AG09309 (cell line): ENCODE results near the gene ELAVL1.

Source experiments
- DNase-seq: peaks from one replicate; pipeline ENCODE4 v3.0.0-alpha.2; 2010; ENCODE audit warnings: low read depth
- H3K4me3 ChIP-seq: 2 replicates; pipeline ENCODE4 v1.5.1; 2011; ENCODE audit warnings: mild to moderate bottlenecking, low read depth, low read length, moderate library complexity; ENCODE audit not compliant: control insufficient read depth
- TF ChIP-seq, protein P1 (sequence below): IDR thresholded peaks from 2 replicates; pipeline ENCODE4 v1.5.1; 2011; ENCODE audit warnings: mild to moderate bottlenecking, low read depth, low read length, inconsistent platforms; ENCODE audit not compliant: insufficient read depth, control insufficient read depth; ENCODE audit errors: missing control alignments

The ELAVL1 gene

DNA sequence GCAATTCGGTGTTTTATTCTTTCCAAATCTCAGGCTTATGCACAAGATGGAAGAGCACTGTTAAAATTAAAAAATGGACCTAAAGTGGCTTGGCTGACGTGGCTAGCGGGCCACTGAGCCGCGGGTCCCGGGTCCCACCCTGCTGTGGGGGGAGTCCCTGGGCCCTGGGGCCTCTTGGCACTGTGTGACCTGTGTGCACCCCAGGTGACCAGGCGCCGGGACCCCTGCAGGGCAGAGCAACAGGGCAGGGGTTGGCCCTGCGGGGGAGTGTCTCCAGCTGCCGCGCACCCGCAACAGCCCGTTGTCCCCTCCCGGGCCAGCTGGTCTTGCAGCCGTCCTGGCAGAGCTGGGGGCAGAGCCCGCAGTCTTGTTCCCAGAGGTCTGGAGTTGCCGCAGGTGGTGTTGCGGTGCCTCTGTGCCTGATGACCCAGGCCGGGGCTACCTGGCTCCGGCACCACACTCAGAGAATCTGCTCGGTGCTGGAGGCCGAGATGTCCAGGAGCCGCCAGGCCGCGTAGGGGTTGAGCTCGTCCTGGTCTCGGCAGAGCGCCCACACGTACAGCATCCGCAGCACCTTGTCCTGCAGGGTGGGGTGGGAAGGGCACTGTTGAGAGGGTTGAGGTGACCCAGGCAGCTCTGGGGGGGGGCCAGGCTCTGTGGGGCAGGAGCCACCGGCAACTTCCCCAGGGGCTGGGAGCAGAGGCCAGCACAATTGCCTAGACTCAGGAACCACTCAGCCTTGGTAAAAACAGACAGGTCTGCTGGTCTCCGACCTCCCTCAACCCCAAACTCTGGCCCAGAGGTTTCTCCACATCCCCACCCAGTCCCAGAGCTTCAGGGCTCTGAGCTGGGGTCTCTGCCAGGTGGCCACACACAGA is 78.5 kb downstream of the ELAVL1 start:
- TF ChIP-seq, protein P1, sequence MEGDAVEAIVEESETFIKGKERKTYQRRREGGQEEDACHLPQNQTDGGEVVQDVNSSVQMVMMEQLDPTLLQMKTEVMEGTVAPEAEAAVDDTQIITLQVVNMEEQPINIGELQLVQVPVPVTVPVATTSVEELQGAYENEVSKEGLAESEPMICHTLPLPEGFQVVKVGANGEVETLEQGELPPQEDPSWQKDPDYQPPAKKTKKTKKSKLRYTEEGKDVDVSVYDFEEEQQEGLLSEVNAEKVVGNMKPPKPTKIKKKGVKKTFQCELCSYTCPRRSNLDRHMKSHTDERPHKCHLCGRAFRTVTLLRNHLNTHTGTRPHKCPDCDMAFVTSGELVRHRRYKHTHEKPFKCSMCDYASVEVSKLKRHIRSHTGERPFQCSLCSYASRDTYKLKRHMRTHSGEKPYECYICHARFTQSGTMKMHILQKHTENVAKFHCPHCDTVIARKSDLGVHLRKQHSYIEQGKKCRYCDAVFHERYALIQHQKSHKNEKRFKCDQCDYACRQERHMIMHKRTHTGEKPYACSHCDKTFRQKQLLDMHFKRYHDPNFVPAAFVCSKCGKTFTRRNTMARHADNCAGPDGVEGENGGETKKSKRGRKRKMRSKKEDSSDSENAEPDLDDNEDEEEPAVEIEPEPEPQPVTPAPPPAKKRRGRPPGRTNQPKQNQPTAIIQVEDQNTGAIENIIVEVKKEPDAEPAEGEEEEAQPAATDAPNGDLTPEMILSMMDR, result no peak
- H3K4me3 ChIP-seq, result no peak overlapping the region
- DNase-seq, result no peak

DNA sequence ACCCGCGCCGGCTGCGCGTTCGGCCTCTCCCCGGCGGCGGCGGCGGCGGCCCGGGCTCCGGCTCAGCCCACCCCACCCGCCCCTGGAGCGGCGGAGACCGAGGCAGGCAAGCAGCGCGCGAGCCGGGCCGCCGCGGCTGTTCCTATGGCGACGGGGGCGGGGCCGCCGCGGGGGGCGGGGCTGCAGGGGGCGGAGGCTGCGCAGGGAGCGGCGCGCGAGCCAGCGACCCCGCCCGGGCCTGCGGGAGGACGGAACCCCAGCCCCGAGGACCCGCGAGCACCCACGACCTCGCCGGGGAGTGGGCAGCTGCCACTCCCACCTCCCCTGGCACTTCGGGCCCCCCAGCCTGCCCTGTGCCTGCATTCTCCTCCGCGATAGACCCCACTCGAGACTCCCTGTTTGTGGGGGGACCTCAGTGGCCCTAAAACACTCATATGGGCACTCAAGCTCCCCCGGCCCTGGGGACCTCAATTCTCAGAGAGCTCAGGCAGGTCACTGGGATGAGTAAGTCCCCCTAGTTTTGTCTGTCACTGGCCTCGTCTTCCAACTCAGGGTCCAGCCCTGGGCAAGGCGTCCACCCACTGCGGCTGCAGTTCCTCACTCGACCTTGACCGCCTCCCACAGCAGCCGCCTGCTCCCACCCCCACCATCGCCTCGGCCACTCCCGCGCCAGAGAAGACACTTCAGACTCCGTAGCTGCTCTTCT is 79.3 kb downstream of the ELAVL1 start, which contains the start of gene CTXN1:
Gene CTXN1, minus strand, starts transcription at position 115 of the 706 bp plus-strand sequence. CDS start 597 bp downstream, outside the sequence.
- H3K4me3 ChIP-seq, result peak within 1 kb of the TSS; percentile 48
- TF ChIP-seq, protein P1, result no peak
- DNase-seq, result no peak

DNA sequence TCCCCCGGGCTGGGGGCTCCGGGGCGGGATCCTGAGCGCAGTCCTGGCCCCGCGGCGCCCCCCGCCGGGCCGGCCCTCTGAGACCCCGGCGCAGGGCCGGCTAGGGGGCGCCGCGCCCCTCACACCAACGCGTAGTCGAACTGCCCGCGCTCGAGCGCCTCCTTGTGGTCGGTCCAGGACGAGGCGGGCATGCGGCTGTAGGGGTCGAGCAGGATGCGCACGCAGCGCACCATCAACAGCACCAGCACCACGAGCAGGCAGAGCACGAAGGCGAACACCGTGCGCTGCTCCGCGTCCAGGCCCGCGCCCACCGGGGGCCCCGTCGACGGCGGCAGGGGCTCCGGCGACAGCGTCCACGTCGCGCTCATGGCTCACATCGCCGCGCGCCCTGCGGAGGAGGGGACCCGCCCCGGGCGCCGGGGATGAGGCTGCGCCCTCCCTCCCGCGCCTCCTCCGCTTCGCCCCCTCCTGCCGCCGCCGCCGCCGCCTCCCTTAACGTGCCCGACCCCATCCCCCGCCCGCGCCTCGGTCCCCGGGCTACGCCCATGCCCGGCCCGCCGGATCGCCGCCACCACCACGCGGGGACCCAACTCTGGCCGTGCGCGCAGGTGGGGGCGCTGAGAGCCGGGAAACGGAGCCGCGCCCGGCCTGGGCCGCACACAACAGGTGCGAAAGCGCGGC is 80.1 kb downstream of the ELAVL1 start:
- H3K4me3 ChIP-seq, result peak overlapping the region; percentile 11
- no peak for DNase-seq
- TF ChIP-seq, protein P1, result peak; percentile 74

DNA sequence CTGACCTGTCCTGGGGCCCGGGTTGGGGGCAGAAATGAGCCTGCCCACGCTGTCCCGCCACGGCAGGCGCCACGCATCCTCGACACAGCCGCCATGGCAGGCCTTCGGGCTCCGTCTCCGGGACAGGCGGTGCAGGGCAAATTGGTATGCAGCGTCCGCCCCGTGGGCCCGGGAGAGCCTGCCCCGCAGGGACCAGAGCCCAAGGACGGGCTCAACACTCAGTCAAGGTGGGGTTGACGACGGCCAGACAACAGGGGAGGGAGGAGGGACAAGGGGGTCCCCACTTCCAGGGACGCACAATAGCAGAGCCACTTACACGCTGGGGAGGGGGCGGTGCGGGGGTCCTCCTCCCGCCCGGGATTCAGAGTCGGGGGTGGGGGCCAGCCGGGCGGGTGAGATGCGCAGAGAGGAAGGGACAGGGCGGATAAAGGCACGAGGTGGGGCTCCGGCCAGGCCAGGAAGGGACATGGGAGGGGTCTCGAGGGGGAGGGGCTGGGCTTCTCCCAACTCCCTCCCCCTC is 80.7 kb downstream of the ELAVL1 start:
- H3K4me3 ChIP-seq, result no peak overlapping the region
- DNase-seq, result no peak

DNA sequence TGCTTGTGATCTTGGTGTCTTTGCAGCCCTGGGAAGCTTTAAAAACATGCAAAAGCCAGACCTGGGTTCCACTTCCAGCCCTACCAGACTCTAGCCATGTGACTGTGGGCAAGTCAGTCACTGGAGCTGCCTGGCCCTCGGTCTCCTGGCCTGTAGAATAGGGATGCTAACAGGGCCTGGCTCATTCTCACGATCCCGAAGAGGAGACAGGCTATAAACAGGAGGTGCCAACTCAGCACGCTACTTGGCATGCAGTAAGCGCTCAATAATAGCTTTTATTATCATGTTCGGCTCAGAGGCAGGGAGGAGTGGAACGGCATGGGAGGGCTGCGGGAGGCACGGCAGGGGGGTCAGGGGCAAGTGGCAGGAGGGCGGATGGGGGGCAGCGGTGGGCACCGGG is 81.2 kb downstream of the ELAVL1 start:
- TF ChIP-seq, protein P1, result no peak
- no peak for DNase-seq
- no peak overlapping the region for H3K4me3 ChIP-seq

More for the DNA sequence above, 80.7 kb downstream of the ELAVL1 start:
- TF ChIP-seq, protein P1, result no peak
